KBM-7 (cell line): ENCODE data around the gene NEK1.

Experiments used
- DNase-seq: peaks from one replicate; pipeline ENCODE4 v3.0.0-alpha.2; 2015
- in situ Hi-C: fragments of 300-500 bp; cut with MboI; formaldehyde crosslinking; loops from 2 replicates; pipeline ENCODE4 v1.14.3; 2020; ENCODE audit warnings: low sequenced_read_pairs, low pct_unique_long_range_greater_than_20kb, mixed read lengths

Gene NEK1, protein sequence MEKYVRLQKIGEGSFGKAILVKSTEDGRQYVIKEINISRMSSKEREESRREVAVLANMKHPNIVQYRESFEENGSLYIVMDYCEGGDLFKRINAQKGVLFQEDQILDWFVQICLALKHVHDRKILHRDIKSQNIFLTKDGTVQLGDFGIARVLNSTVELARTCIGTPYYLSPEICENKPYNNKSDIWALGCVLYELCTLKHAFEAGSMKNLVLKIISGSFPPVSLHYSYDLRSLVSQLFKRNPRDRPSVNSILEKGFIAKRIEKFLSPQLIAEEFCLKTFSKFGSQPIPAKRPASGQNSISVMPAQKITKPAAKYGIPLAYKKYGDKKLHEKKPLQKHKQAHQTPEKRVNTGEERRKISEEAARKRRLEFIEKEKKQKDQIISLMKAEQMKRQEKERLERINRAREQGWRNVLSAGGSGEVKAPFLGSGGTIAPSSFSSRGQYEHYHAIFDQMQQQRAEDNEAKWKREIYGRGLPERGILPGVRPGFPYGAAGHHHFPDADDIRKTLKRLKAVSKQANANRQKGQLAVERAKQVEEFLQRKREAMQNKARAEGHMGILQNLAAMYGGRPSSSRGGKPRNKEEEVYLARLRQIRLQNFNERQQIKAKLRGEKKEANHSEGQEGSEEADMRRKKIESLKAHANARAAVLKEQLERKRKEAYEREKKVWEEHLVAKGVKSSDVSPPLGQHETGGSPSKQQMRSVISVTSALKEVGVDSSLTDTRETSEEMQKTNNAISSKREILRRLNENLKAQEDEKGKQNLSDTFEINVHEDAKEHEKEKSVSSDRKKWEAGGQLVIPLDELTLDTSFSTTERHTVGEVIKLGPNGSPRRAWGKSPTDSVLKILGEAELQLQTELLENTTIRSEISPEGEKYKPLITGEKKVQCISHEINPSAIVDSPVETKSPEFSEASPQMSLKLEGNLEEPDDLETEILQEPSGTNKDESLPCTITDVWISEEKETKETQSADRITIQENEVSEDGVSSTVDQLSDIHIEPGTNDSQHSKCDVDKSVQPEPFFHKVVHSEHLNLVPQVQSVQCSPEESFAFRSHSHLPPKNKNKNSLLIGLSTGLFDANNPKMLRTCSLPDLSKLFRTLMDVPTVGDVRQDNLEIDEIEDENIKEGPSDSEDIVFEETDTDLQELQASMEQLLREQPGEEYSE (N-terminal part only)

GRCh38 chr4:169611991-169612870, at the start of gene NEK1:
NEK1 (minus strand) TSS chr4:169612583; CDS start chr4:169602630, 9,953 bp downstream.
- peak; percentile 88 for DNase-seq

GRCh38 chr4:169661761-169662160, 49.4 kb upstream of the NEK1 start:
- in situ Hi-C loops: no loop called here
- DNase-seq: no peak

More at GRCh38 chr4:169611991-169612870, at the start of gene NEK1:
- in situ Hi-C loops: no loop called here

GRCh38 chr4:169660929-169661328, 48.5 kb upstream of the NEK1 start:
- in situ Hi-C loops: no loop called here

GRCh38 chr4:169659716-169660670, 47.6 kb upstream of the NEK1 start:
- in situ Hi-C loops: no loop called here
- DNase-seq: peak; percentile 74

More at GRCh38 chr4:169660929-169661328, 48.5 kb upstream of the NEK1 start:
- DNase-seq: peak; percentile 23

DNA sequence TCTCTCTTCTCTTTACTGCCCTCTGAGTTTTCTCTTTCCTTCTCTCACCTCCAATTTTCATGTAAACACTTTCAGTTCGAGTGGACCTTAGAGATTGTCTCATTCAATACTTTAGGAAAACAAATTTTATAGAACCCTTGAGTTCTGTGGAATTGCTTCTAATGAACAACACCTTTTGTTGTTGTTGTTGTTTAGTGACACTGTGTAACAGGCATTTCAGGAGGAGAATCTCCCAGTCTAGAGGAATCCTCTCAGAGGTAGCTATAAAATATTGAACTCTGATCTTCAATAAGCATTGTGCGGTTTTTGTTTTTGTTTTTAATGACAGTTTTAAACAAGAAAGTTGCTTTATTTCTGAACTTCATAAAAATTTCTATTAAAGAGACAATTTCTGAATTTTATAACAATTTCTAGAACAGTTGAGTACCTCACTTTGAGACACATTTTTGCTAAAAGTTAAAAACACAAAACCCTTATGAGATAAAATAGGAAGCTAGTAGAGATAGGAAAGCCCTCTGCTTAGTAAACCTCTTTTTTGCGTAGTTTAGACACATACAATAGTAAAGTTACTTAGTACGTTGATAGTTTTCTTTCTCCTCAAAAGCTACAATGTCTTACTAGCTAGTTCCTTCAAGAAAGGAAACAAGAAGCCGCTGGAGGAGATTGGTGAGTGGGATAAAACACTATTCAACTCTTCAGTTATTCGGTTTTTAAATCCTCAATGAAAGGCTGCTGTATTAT, 46.8 kb upstream of the NEK1 start:
- in situ Hi-C loops: no loop called here
- no peak for DNase-seq

DNA sequence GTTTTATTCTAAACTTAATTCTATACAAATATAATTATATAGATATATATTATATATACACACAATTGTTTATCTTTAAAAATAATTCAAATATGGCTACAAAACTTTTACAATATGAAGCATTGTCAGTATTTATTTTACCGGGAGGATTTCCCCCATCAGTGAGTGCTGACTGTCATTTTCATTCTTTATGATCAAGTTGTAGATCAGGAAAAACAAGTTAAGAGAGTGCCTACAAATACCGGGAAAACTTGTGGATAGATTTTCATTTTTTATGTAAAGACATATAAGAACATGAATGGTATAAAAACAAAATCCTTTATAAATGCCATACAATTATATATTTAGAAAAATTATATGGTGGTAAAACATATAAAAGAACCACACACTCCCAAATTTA, 45.8 kb upstream of the NEK1 start:
- in situ Hi-C loops: no loop called here
- DNase-seq: no peak

DNA sequence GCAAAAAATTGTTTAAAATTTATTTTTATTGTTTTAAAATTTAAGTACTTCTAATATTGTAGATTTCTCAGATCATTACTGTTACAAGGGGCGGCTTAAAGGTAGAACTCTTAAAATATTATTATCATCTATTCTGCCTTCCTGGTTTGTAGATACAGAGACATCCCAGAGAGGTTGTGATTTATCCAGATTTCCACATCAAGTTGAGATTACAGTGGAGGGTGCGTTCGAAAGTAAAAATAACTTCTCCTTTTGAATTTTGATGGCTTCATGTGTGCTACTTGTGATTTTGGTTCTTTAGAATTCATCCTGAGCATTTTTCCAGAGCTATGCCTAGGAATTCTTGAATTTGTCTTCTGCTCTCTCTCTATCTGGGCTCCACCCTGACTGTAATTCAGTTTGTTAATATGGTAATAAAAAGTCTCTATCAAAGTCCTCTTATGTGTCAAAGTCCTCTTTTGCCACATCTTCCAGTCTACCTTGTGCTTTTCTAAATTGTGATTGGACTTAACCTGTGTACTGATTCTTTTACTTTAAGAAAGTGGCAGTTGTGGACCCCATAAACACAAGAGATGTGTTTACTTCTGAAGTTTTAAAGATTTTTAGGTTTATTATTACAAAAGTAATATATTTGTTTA, 45.2 kb upstream of the NEK1 start:
- no peak for DNase-seq
- in situ Hi-C loops: no loop called here

DNA sequence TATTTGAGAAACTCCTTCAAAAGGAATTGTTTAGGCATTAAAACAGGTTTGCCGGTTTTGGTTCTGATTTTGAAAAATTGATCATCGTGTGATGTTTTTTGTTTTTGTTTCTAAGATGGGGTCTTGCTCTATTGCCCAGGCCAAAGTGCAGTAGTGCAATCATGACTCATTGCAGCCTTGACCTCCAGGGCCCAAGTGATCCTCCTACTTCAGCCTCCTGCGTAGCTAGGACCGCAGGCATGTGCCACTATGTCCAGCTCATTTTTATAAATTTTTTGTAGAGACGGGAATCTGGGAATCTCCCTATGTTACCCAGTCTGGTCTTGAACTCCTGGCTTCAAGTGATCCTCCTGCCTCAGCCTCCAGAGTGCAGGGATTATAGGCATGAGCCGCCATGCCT, 43.0 kb upstream of the NEK1 start:
- in situ Hi-C loops: no loop called here
- DNase-seq: no peak

DNA sequence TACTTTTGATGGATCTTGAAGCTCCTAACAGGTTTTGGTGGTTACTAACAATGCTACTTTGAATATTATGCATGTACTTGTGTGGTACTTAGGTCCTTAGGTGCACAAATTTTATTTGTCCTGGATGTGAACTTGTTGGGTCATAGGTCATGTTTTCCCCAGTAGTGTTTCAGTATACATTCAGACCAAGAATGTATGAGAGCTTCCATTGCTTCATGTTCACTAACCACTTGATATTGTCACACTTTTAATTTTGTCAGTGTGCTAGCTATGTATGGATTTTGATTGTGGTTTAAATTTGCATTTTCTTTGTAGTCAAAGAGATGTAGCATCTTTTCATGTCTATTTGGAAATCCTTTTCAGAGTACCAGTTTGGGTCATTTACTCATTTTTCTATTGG, 40.2 kb upstream of the NEK1 start:
- in situ Hi-C loops: no loop called here
- DNase-seq: no peak

- DNase-seq: no peak
- in situ Hi-C loops: no loop called here
Measured at GRCh38 chr4:169650227-169650936, 38.0 kb upstream of the NEK1 start.

GRCh38 chr4:169649545-169650226, 37.3 kb upstream of the NEK1 start:
- in situ Hi-C loops: loop anchor here (25.0 kb wide), 1 partner anchor 388 kb away; the partner anchor contains the start of gene MFAP3L
- no peak for DNase-seq

- in situ Hi-C loops: loop anchor here (25.0 kb wide), 1 partner anchor 392 kb away; the partner anchor contains the start of gene MFAP3L
- no peak for DNase-seq
Measured at GRCh38 chr4:169645627-169646026, 33.2 kb upstream of the NEK1 start.

- in situ Hi-C loops: loop anchor here (25.0 kb wide), 1 partner anchor 392 kb away; the partner anchor contains the start of gene MFAP3L
- no peak for DNase-seq
Measured at GRCh38 chr4:169644802-169645201, 32.4 kb upstream of the NEK1 start.

DNA sequence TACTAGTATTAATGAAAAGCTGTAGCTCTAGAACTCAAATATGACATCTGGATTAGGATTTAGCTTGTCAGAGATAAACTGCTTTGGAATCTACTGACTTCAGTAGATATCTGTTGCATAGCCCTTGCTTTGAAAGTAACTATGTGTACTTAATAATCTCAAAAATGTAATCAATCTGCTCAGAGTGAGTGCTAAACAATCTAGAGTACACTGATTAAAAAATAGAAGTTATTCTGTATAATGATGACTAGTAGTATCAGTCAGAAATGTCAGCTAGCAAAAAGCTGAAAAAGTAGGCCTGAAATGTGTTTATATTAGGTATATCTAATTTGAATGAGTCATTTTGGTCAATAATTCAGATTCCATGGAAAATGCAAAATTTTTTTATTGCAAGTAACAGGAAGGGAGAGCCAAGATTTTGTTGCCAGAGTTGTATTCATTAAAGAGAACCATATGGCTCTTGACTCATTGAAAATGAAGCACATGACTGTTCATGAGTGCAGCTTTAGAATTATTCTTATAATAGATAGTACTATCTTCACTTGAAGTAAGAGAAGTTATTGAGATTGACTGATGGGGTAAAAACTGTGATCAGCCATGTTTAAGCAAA, 28.0 kb upstream of the NEK1 start:
- in situ Hi-C loops: loop anchor here (25.0 kb wide), 1 partner anchor 397 kb away; the partner anchor contains the start of gene MFAP3L

DNA sequence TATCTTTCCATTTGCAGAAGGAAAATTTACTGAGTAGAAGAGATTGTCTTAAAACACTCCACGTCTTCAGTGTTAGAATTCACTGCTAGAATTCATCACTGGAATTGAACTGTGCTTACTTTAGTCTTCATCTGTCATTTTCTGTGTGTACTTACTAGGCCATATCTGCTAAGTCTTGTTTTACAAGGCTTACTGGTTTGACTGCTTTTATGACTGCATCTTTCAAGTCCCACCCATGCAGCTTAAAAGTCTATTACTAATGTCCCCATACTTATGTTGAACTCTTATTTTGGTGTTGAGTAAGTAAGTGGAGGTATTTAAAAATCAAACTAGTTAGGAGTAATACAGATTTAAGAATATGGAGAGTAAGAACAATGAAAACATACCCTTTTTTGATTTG, 22.6 kb upstream of the NEK1 start:
- in situ Hi-C loops: loop anchor here (25.0 kb wide), 1 partner anchor 402 kb away; the partner anchor contains the start of gene MFAP3L
- no peak for DNase-seq

More for the DNA sequence above, 28.0 kb upstream of the NEK1 start:
- no peak for DNase-seq
